Fibroblast of the aortic adventitia (primary cell): ENCODE results near the gene POLR3K. TPM values are rescaled to one million over a fixed set of nuclear protein-coding genes. Genes with fewer than 3 reads are reported as not detected.
A peak's percentile ranks its signal among the peaks of the same experiment; 100 is the strongest.
"Not testable (repeated sequence)": the region's sequence is repeated elsewhere in the genome, so short reads cannot be mapped to it uniquely, and the experiment has no call there.

ENCODE experiments used
- DNase-seq: peaks from one replicate; pipeline ENCODE4 v3.0.0-alpha.2; 2010; ENCODE audit warnings: low read depth
- H3K4me3 ChIP-seq: 2 replicates; pipeline ENCODE4 v1.5.1; 2011; ENCODE audit warnings: low read depth, mild to moderate bottlenecking, control low read depth, low read length, moderate library complexity
- small RNA-seq: library from RNA; depleted of rRNA; stranded (forward); fragments of <200 nt; gene quantifications from one replicate; pipeline ENCODE3, GENCODE V24; 2012
- total RNA-seq: library from RNA; depleted of rRNA; stranded (reverse); fragments of >200 nt; gene quantifications from 2 replicates; pipeline ENCODE4 v1.2.3, GENCODE V29; 2012; ENCODE audit warnings: low replicate concordance
- TF ChIP-seq, protein P1 (sequence below): IDR thresholded peaks from 2 replicates; pipeline ENCODE4 v1.5.1; 2011; ENCODE audit warnings: mild to moderate bottlenecking, low read length, control low read depth, inconsistent platforms; ENCODE audit not compliant: insufficient read depth

Gene POLR3K
- total RNA-seq, 1 donor, result 5.1 TPM

GRCh38 chr16:10772-11171 lies 42.6 kb downstream of the POLR3K start:
- not testable (repeated sequence) for H3K4me3 ChIP-seq, DNase-seq
- TF ChIP-seq, protein P1, sequence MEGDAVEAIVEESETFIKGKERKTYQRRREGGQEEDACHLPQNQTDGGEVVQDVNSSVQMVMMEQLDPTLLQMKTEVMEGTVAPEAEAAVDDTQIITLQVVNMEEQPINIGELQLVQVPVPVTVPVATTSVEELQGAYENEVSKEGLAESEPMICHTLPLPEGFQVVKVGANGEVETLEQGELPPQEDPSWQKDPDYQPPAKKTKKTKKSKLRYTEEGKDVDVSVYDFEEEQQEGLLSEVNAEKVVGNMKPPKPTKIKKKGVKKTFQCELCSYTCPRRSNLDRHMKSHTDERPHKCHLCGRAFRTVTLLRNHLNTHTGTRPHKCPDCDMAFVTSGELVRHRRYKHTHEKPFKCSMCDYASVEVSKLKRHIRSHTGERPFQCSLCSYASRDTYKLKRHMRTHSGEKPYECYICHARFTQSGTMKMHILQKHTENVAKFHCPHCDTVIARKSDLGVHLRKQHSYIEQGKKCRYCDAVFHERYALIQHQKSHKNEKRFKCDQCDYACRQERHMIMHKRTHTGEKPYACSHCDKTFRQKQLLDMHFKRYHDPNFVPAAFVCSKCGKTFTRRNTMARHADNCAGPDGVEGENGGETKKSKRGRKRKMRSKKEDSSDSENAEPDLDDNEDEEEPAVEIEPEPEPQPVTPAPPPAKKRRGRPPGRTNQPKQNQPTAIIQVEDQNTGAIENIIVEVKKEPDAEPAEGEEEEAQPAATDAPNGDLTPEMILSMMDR, result peak; percentile 44

- TF ChIP-seq, protein P1, result no peak
- no peak for DNase-seq
- peak overlapping the region; percentile 50 for H3K4me3 ChIP-seq
Measured at GRCh38 chr16:9903-10665, 43.3 kb downstream of the POLR3K start.

Small RNAs within 50 kb of the gene (small RNA-seq; reads per million reads assigned to genes)
- gene MIR6859-4, result not detected
- gene Z69720.2, result not detected

Other genes starting within 250 kb of the POLR3K start
- gene SNRNP25, start 220 bp upstream of the POLR3K start, total RNA-seq, result 11.8 and 15.8 TPM in 2 replicates
- gene RHBDF1, start 19.0 kb upstream of the POLR3K start, total RNA-seq, result 39.4 and 66.8 TPM in 2 replicates
- gene MPG, start 24.6 kb upstream of the POLR3K start, total RNA-seq, result 53.1 and 124 TPM in 2 replicates
- gene NPRL3, start 85.1 kb upstream of the POLR3K start, total RNA-seq, result 7.1 and 13.0 TPM in 2 replicates
- gene HBZ, start 99.0 kb upstream of the POLR3K start, total RNA-seq, result not detected in 2 replicates
- not detected in 2 replicates for gene HBM, start 112.4 kb upstream of the POLR3K start, total RNA-seq
- not detected in 2 replicates for gene HBA2, start 119.3 kb upstream of the POLR3K start, total RNA-seq
- gene HBA1, start 123.1 kb upstream of the POLR3K start, total RNA-seq, result not detected in 2 replicates
- gene HBQ1, start 126.9 kb upstream of the POLR3K start, total RNA-seq, result 0.63 TPM in 1 of 2 replicates, not detected in the other
- 37.0 and 82.3 TPM in 2 replicates for gene LUC7L, start 175.8 kb upstream of the POLR3K start, total RNA-seq
- 49.5 and 72.0 TPM in 2 replicates for gene FAM234A, start 181.2 kb upstream of the POLR3K start, total RNA-seq
- gene RGS11, start 222.3 kb upstream of the POLR3K start, total RNA-seq, result 1.2 and 2.0 TPM in 2 replicates
- gene ARHGDIG, start 227.0 kb upstream of the POLR3K start, total RNA-seq, result 1.6 TPM in 1 of 2 replicates, not detected in the other
- gene PDIA2, start 229.6 kb upstream of the POLR3K start, total RNA-seq, result not detected in 2 replicates